ENCODE measurements around the gene AGAP1. TPM values are rescaled to one million over a fixed set of nuclear protein-coding genes. Genes with fewer than 3 reads are reported as not detected.

AGAP1 gene
- total RNA-seq, 4 donors from 2014 or later = 13.7 to 18.5 (median 17.1) TPM

GRCh38 chr2:236085647-236086046 lies 591.8 kb downstream of the AGAP1 start:
- no peak for TF ChIP-seq POLR2A (IDR thresholded peaks at IDR 0.05)
- no peak for TF ChIP-seq CTCF (IDR thresholded peaks at IDR 0.05)
- WGBS, 2 donors = 95 to 98% methylated on average over 7 of the region's 7 CpGs
- no peak overlapping the region for H3K4me3 ChIP-seq (ENCODE audit: low read depth, poor library complexity, severe bottlenecking)
- intact Hi-C loops (cut with DNase I; ENCODE audit: low total_unique reads) = no loop called here
- DNase-seq (ENCODE audit: low spot score in 2 of 2) = no peak

- no peak for TF ChIP-seq POLR2A (IDR thresholded peaks at IDR 0.05)
- no peak for TF ChIP-seq CTCF (IDR thresholded peaks at IDR 0.05)
- WGBS, 2 donors = 78 to 90% methylated on average over 6 of the region's 6 CpGs
- intact Hi-C loops (cut with DNase I; ENCODE audit: low total_unique reads) = no loop called here
- H3K4me3 ChIP-seq (ENCODE audit: low read depth, poor library complexity, severe bottlenecking) = no peak overlapping the region
- DNase-seq (ENCODE audit: low spot score in 2 of 2) = no peak
Observed at GRCh38 chr2:236086403-236086970, 592.6 kb downstream of the AGAP1 start.

- intact Hi-C loops (cut with DNase I; ENCODE audit: low total_unique reads) = no loop called here
- DNase-seq (ENCODE audit: low spot score in 2 of 2) = no peak
- TF ChIP-seq CTCF (IDR thresholded peaks at IDR 0.05) (no peak), POLR2A (IDR thresholded peaks at IDR 0.05) (no peak)
- H3K4me3 ChIP-seq (ENCODE audit: low read depth, poor library complexity, severe bottlenecking) = no peak overlapping the region
- 84 to 88% methylated on average over 8 of the region's 8 CpGs for WGBS, 2 donors
Observed at GRCh38 chr2:236086971-236087465, 593.2 kb downstream of the AGAP1 start.

GRCh38 chr2:236088368-236089057 lies 594.7 kb downstream of the AGAP1 start:
- DNase-seq (ENCODE audit: low spot score in 2 of 2) = no peak
- no peak overlapping the region for H3K4me3 ChIP-seq (ENCODE audit: low read depth, poor library complexity, severe bottlenecking)
- WGBS, 2 donors = 84 to 94% methylated on average over 8 of the region's 8 CpGs
- intact Hi-C loops (cut with DNase I; ENCODE audit: low total_unique reads) = no loop called here
- no peak for TF ChIP-seq POLR2A (IDR thresholded peaks at IDR 0.05)
- TF ChIP-seq CTCF (IDR thresholded peaks at IDR 0.05) = no peak

GRCh38 chr2:236089271-236090026 lies 595.6 kb downstream of the AGAP1 start:
- no peak for DNase-seq (ENCODE audit: low spot score in 2 of 2)
- no peak for TF ChIP-seq POLR2A (IDR thresholded peaks at IDR 0.05)
- no peak for TF ChIP-seq CTCF (IDR thresholded peaks at IDR 0.05)
- 85 to 89% methylated on average over 12 of the region's 12 CpGs for WGBS, 2 donors
- intact Hi-C loops (cut with DNase I; ENCODE audit: low total_unique reads) = no loop called here
- no peak overlapping the region for H3K4me3 ChIP-seq (ENCODE audit: low read depth, poor library complexity, severe bottlenecking)
